ENCODE results near the gene NEUROG3.
A peak's percentile ranks its signal among the peaks of the same experiment; 100 is the strongest.

The NEUROG3 gene, protein sequence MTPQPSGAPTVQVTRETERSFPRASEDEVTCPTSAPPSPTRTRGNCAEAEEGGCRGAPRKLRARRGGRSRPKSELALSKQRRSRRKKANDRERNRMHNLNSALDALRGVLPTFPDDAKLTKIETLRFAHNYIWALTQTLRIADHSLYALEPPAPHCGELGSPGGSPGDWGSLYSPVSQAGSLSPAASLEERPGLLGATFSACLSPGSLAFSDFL

GRCh38 chr10:69573056-69573806 lies at the start of gene NEUROG3:
Gene NEUROG3 (minus strand): TSS chr10:69573422. CDS start chr10:69573043, 379 bp downstream.
- no peak for TF ChIP-seq CTCF (IDR thresholded peaks at IDR 0.05; ENCODE audit: unreplicated experiment in 3 of 3)
- Mint-ChIP-seq H3K4me1 (no peaks in the 10 kb centered on the region), H3K4me3 (peak within 1 kb of the TSS in 1 of 3 experiments; percentile 70), H3K36me3 (ENCODE audit: low read depth) (no peaks in the 10 kb centered on the region), H3K9me3 (no peaks in the 10 kb centered on the region), H3K27me3 (ENCODE audit: low read depth) (peaks cover 99% of the 10 kb centered on the region), H3K27ac (no peak within 1 kb of the TSS)

DNA sequence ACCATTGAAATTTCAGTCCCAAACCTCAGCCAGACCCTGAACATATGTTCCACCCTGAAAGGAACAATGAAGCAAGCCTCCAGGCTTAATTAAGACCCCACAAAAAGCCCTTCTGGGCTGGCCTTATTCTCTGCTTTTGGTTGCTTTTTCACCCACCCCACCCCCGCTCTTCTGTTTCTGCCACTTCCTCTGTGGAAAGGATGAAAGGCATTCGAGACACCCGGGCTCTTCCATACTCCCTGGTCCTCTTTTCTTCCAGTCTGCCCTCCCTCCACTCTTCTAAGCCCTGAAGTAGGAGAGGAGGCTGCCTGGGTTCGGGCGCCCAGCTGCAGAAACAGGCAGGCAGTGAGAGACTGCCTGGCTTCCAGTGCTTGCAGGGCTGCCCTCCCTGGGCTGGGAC lies 47.4 kb upstream of the NEUROG3 start:
- no peaks in the 10 kb centered on the region for H3K36me3 Mint-ChIP-seq (ENCODE audit: low read depth)
- no peaks in the 10 kb centered on the region for H3K4me1 Mint-ChIP-seq
- peaks cover 3% of the 10 kb centered on the region for H3K27me3 Mint-ChIP-seq (ENCODE audit: low read depth)
- no peak overlapping the region for H3K4me3 Mint-ChIP-seq
- TF ChIP-seq CTCF (IDR thresholded peaks at IDR 0.05; ENCODE audit: unreplicated experiment in 3 of 3), result no peak
- H3K27ac Mint-ChIP-seq, result no peak overlapping the region
- peaks cover 10% of the 10 kb centered on the region for H3K9me3 Mint-ChIP-seq

GRCh38 chr10:69619626-69620025 lies 46.4 kb upstream of the NEUROG3 start:
- Mint-ChIP-seq H3K27ac (no peak overlapping the region), H3K4me1 (no peaks in the 10 kb centered on the region), H3K4me3 (no peak overlapping the region), H3K36me3 (ENCODE audit: low read depth) (no peaks in the 10 kb centered on the region), H3K27me3 (ENCODE audit: low read depth) (peaks cover 3% of the 10 kb centered on the region), H3K9me3 (peaks cover 10% of the 10 kb centered on the region)
- TF ChIP-seq CTCF (IDR thresholded peaks at IDR 0.05; ENCODE audit: unreplicated experiment in 3 of 3), result no peak

GRCh38 chr10:69618746-69619145 lies 45.5 kb upstream of the NEUROG3 start:
- Mint-ChIP-seq H3K9me3 (peaks cover 10% of the 10 kb centered on the region), H3K4me1 (no peaks in the 10 kb centered on the region), H3K27me3 (ENCODE audit: low read depth) (peaks cover 6% of the 10 kb centered on the region), H3K27ac (no peak overlapping the region), H3K36me3 (ENCODE audit: low read depth) (no peaks in the 10 kb centered on the region), H3K4me3 (no peak overlapping the region)
- TF ChIP-seq CTCF (IDR thresholded peaks at IDR 0.05; ENCODE audit: unreplicated experiment in 3 of 3), result no peak

DNA sequence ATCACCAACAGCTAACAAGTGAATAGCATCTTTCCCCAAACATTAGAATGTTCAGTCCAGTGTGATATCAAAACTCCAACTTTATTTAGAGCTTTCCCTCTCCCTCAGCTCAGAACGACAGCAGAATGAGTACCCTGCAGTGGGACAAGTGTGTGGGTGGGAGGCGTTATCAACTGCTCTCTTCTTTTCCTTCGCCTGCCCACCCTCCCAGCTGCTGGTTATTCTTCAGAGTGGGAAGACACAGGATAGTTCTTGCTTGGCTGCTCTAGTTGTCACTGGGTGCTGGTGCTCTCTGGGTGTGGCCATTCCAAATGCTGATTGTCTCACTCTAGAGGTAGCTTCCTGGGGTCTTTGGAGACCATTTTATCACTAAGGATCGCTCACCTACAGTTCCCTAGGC lies 43.1 kb upstream of the NEUROG3 start:
- Mint-ChIP-seq H3K4me3 (no peak overlapping the region), H3K9me3 (peaks cover 5% of the 10 kb centered on the region), H3K4me1 (no peaks in the 10 kb centered on the region), H3K27ac (no peak overlapping the region), H3K36me3 (ENCODE audit: low read depth) (no peaks in the 10 kb centered on the region), H3K27me3 (ENCODE audit: low read depth) (peaks cover 18% of the 10 kb centered on the region)
- no peak for TF ChIP-seq CTCF (IDR thresholded peaks at IDR 0.05; ENCODE audit: unreplicated experiment in 3 of 3)

DNA sequence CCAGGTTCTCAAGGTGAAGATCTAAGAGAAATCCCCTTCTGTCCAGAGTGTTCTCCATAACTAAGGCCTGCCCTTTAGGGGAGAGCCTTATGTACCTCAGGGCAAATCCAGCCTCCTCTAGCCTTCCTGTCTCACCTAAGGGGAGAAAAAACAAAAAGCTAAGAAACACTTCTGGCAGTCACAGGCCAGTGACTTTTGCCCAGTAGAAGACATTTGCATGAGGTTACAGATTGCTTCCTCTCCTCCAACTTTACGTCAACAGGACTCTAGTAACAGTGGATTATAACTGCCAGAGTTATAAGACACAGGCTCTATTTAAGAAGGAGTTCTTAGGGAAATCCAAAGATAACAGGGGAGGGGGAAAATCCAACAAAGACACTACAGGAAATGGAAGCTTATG lies 40.9 kb upstream of the NEUROG3 start:
- Mint-ChIP-seq H3K9me3 (peaks cover 15% of the 10 kb centered on the region), H3K27ac (no peak overlapping the region), H3K36me3 (ENCODE audit: low read depth) (no peaks in the 10 kb centered on the region), H3K4me3 (no peak overlapping the region), H3K4me1 (no peaks in the 10 kb centered on the region), H3K27me3 (ENCODE audit: low read depth) (peaks cover 17% of the 10 kb centered on the region)
- TF ChIP-seq CTCF (IDR thresholded peaks at IDR 0.05; ENCODE audit: unreplicated experiment in 3 of 3), result no peak

Data from nephron (organoid).